GM12872 (cell line): Measurements from ENCODE around the gene CREG2.

Experiments
- TF ChIP-seq, protein P1 (sequence below): IDR thresholded peaks from 3 replicates; pipeline ENCODE4 v1.5.1; 2011; ENCODE audit warnings: low read depth, mild to moderate bottlenecking, low read length, moderate library complexity; ENCODE audit not compliant: insufficient read depth

CREG2 gene

DNA sequence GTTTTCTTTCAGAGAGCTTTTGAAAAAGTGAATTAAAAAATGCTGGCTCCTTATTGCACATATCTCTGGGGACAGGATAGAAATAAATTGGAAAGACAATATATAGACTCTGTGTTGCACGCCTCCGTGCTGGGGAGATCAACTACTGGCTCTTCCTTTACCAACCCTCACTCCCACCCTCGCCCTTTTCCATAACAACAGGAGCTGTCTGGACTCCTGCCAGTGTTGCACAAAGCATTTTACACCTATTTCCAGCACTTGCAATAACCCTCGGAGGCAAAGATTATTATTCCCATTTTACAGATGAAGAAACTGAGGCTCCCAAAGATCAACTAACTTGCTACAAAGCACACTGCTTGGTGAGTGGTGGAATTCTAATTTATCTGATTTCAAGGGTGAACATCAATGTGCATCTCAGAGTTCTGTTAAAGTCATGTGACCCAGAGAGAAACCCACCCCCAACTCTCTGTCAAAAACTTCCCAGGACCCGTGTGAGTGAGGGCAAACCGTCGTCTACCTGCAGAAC is 4.2 kb downstream of the CREG2 start:
- TF ChIP-seq, protein P1, sequence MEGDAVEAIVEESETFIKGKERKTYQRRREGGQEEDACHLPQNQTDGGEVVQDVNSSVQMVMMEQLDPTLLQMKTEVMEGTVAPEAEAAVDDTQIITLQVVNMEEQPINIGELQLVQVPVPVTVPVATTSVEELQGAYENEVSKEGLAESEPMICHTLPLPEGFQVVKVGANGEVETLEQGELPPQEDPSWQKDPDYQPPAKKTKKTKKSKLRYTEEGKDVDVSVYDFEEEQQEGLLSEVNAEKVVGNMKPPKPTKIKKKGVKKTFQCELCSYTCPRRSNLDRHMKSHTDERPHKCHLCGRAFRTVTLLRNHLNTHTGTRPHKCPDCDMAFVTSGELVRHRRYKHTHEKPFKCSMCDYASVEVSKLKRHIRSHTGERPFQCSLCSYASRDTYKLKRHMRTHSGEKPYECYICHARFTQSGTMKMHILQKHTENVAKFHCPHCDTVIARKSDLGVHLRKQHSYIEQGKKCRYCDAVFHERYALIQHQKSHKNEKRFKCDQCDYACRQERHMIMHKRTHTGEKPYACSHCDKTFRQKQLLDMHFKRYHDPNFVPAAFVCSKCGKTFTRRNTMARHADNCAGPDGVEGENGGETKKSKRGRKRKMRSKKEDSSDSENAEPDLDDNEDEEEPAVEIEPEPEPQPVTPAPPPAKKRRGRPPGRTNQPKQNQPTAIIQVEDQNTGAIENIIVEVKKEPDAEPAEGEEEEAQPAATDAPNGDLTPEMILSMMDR: no peak

DNA sequence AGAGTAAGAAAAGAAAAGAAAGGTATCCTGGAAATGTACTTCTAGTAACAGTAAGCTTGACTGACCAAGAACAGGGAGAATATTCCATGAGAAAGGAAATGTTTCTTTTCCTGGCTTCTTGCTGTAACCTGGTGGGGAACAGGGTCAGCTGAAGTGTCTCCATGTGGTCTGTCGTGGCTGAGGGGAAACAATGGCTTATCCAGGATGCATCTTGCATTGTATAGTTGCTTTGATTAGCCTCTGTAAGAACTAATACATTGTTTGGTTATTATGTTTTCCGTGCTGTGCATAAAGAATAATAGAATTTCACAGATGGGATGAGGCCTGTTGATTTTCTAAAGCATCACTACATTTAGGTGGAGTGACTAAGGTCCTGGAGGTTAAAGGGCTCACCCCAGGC is 4.9 kb downstream of the CREG2 start:
- TF ChIP-seq, protein P1: no peak

DNA sequence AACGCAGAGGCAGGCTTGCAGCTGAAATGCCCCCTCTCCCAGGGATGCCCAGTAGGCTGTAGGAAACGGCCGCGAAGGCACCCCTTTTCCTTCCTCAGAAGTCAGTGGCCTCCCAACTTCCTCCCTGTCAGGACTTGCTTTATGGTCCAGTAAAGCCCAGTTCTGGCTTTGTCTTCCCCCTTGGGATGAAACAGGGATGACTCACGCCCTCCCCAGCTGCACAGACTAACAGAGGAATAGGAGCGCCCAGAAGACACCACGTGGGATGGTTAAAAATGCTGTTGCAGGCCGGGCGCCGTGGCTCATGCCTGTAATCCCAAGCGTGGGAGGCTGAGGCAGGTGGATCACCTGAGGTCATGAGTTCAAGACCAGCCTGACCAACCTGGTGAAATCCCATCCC is 6.9 kb downstream of the CREG2 start:
- TF ChIP-seq, protein P1: no peak

DNA sequence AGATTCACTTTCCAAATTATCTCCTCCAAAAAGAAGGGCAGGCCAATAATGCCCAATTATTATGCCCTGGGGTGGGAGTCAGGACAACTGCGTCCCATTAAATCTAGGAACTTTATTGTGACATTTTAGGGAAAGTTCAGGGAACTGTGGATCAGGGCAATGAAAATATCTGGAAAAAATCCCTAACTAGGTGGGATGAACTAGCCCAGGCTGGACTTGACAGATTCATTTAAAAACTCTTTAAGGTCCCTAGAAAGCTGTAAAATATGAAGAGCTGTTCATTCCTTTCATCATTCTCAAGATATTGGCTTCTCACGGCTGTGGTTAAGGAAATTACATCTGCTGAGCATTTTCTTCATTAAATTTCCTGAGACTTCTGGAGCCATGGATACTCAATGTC is 8.2 kb downstream of the CREG2 start:
- TF ChIP-seq, protein P1: no peak

DNA sequence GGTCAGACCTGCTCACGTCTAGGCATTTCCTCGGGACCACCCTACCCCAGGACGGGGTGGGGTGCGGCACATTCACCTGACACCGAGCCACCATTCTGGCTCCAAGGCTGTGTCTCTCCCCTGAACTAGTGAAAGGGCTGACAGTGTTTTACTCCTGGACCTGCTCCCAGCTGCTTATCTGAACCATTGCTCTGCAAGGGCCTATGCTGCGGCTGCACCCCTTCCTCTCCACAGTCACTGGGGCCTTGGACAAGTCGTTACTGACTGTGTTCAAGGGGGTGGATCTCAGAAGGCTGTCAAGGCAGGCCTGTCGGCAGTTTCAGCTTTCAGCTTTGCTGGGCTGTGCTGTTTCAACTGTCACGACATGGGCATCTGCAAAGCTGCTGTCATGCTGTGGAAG is 11.7 kb downstream of the CREG2 start:
- TF ChIP-seq, protein P1: no peak

DNA sequence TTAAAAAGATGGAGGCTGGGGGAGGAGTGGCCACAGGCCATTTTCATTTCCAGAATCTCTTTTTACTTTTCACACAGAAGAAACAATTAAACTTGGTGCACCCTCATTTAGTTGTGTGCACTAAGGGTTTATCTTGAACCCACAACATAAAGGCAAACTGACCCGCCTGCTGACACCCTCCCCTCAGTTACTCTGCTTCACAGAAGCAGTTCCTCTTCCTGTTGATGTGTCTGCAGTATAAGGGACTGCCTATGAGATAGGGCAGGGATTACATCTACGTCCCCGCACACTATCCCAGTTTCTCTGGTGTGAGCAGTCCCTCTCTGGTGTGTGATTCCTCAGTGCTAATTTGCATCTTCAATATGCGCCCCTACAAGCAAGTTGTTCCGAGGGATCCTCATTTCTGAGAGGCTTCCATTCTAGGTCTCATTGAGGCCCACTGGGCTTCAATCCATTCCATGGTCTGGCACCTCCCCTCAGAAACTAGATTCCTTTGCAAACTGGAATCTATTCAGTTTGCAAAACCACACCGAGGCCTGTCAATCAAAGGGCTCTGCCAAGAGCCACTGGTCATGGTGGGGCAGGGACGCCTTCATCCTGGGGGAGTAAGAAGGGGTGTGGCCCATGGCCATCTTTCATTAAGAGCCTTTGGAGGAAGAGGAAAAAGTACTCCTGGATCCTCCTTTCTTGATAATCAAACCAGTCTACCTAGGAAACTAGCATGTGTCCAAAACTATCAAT is 12.3 kb downstream of the CREG2 start:
- TF ChIP-seq, protein P1: no peak

DNA sequence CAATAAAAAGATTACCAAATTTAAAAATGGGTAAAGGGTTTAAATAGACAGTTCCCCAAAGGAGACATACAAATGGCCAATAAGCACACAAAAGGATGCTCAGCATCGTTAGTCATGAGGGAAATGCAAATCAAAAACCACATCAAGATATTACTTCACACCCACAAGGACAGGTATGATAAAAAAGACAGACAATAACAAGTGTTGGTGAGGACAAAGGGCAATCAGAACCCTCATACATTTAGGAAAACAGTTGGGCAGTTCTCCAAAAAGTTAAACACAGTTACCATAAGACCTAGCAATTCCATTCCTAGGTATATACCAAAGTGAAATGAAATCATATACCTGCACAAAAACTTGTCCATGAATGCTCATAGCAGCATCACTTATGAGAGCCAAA is 14.5 kb downstream of the CREG2 start:
- TF ChIP-seq, protein P1: no peak
